Peyer's patch (tissue), 4 donors: Measurements from ENCODE around the gene NDOR1.

Experiments
- POLR2A ChIP-seq, 2 donors: fragments of 450-650 bp; IDR thresholded peaks; one replicate each; pipeline ENCODE4 v1.5.1; 2017; ENCODE audit warnings: antibody characterized with exemption in 2 of 2, mild to moderate bottlenecking in 2 of 2, moderate library complexity in 2 of 2
- TF ChIP-seq, protein P1 (sequence below), 6 experiments: fragments of 450-650 bp in 4 of 6; fragments of 200-600 bp in 2 of 6; sonication (generic) in 1 of 6; IDR thresholded peaks; one replicate each; pipeline ENCODE4 v1.5.1; 2017 to 2019; ENCODE audit warnings: antibody characterized with exemption in 6 of 6, mild to moderate bottlenecking in 3 of 6, moderate library complexity in 1 of 6

DNA sequence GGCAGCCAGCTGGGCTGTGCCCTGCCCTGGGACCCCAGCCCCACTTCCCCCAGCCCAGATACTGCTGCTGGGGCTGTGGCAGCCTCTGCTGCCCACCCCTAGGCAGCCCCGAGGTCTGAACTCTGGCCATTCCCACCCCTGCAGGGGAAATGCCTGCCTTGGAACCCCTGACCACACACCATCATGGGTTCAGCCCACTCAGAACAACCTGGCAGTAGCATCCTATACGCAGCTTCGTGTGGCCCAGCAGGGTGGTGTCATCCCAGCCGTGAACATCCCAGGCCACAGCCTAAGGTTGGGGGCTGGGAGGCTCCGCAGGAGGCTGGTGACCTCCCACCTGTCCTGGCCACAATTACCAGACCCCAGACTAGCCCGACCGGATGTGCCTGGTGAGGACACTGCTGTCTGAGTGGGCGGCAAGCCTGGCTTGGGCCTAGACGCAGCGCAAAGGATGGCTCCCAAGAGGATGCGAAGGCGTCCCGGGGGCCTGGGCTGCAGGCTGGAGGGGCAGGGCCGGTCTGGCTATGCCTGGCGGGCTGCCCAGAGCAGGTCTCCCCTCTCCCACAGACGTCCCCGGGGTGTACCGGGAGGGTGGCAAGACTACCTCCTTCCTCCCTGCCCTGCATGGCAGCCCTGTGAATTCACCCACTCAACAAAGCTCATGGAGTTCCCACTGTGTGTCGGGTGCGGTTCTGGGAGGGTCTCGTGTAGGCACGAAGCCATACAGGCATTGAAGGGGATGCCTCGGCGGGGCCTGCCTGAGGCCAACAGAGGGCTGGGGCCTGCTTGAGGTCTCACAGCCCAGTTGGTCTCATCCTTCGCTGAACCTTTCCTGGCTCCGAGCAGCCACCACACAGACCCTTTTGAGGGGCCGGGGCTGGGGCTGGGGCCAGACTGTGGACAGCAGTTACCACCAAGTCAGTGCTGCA lies 23.7 kb downstream of the NDOR1 start:
- TF ChIP-seq, protein P1, sequence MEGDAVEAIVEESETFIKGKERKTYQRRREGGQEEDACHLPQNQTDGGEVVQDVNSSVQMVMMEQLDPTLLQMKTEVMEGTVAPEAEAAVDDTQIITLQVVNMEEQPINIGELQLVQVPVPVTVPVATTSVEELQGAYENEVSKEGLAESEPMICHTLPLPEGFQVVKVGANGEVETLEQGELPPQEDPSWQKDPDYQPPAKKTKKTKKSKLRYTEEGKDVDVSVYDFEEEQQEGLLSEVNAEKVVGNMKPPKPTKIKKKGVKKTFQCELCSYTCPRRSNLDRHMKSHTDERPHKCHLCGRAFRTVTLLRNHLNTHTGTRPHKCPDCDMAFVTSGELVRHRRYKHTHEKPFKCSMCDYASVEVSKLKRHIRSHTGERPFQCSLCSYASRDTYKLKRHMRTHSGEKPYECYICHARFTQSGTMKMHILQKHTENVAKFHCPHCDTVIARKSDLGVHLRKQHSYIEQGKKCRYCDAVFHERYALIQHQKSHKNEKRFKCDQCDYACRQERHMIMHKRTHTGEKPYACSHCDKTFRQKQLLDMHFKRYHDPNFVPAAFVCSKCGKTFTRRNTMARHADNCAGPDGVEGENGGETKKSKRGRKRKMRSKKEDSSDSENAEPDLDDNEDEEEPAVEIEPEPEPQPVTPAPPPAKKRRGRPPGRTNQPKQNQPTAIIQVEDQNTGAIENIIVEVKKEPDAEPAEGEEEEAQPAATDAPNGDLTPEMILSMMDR (IDR thresholded peaks at IDR 0.05), result no peak
- no peak for TF ChIP-seq POLR2A (IDR thresholded peaks at IDR 0.05)
